Subcutaneous adipose tissue (tissue), 4 donors: ENCODE data around the gene EEF2. TPM values are rescaled to one million over a fixed set of nuclear protein-coding genes. Genes with fewer than 3 reads are reported as not detected.

ENCODE experiments used
- total RNA-seq, 4 donors: library from RNA; depleted of rRNA; stranded (reverse); fragments of >200 nt; gene quantifications; one replicate each; pipeline ENCODE4 v1.1.0, GENCODE V29; 2016
- TF ChIP-seq, protein P1 (sequence below): fragments of 450-650 bp; IDR thresholded peaks from one replicate; pipeline ENCODE4 v1.5.1; 2016; ENCODE audit warnings: low read depth, mild to moderate bottlenecking, control low read depth, antibody characterized with exemption, moderate library complexity

The EEF2 gene
- total RNA-seq, 4 donors from 2014 or later: 784 to 3,342 (median 1,545) TPM

DNA sequence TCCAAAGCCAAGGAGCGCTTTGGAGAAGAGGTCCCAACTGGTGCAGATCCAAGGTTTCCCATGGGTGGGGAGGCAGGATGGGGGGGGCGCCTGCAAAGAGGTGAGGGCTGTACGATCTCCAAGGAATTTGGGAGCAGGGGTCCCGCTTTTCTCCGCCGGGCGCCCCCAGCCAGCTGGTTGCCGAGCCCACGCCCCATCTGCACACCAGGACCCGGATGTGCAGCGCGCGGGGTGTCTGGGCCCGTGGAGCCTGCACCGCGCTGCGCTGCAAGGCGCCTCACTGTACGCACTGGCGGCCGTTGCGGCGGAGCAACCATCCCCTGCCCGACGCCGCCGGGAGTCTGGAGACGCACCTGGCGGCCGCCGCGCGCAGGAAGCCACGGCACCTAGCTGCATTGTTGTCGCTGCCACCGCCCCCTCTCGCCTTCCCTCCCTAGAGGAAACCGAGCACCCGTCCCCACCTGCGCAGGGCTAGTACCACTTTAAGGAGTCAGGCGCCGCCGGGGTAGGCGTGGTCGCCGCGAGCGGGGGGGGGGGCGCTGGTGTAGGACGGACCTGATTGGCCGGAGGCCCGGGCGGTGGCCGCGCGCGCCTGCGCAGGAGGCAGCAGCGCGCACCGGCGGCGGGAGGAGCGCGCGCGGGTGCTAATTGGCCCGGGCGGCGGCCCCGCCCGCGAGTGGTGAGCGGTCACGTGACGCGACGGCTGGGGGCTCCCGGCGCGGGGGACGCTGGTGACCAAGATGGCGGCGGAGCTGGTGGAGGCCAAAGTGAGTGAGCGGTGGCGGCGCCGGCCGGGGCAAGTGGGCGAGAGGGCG lies 22.0 kb upstream of the EEF2 start, which contains the start of gene PIAS4:
PIAS4 (plus strand) TSS at position 716 of the 815 bp plus-strand sequence; CDS start at position 741, 25 bp downstream.
- TF ChIP-seq, protein P1, sequence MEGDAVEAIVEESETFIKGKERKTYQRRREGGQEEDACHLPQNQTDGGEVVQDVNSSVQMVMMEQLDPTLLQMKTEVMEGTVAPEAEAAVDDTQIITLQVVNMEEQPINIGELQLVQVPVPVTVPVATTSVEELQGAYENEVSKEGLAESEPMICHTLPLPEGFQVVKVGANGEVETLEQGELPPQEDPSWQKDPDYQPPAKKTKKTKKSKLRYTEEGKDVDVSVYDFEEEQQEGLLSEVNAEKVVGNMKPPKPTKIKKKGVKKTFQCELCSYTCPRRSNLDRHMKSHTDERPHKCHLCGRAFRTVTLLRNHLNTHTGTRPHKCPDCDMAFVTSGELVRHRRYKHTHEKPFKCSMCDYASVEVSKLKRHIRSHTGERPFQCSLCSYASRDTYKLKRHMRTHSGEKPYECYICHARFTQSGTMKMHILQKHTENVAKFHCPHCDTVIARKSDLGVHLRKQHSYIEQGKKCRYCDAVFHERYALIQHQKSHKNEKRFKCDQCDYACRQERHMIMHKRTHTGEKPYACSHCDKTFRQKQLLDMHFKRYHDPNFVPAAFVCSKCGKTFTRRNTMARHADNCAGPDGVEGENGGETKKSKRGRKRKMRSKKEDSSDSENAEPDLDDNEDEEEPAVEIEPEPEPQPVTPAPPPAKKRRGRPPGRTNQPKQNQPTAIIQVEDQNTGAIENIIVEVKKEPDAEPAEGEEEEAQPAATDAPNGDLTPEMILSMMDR: no peak

DNA sequence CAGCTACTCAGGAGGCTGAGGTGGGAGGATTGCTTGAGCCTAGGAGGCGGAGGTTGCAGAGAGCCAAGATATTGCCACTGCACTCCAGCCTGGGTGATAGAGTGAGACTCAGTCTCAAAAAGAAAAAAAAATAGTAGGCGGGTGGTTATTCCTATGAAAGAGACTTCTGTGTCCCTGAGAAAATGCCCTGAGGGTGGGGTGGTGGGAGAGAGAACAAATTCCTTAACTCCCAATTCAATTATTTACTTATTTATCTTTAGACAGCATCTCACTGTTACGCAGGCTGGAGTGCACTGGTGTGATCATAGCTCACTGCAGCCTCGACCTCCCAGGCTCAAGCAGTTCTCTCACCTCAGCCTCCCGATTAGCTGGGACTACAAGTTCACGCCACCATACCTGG lies 10.3 kb upstream of the EEF2 start:
- TF ChIP-seq, protein P1: no peak

DNA sequence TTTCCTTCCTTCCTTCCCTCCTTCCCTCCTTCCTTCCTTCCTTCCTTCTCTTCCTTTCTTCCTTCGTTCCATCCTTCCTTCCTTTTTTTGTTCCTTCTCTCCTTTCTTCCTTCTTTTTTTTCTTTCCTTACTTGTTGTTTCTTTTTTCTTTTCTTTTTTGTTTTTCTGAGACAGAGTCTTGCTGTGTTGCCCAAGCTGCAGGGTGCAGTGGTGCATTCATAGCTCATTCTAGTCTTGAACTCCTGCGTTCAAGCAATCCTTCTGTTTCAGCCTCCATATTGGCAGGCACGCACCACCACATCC lies 5.5 kb upstream of the EEF2 start:
- TF ChIP-seq, protein P1: no peak

DNA sequence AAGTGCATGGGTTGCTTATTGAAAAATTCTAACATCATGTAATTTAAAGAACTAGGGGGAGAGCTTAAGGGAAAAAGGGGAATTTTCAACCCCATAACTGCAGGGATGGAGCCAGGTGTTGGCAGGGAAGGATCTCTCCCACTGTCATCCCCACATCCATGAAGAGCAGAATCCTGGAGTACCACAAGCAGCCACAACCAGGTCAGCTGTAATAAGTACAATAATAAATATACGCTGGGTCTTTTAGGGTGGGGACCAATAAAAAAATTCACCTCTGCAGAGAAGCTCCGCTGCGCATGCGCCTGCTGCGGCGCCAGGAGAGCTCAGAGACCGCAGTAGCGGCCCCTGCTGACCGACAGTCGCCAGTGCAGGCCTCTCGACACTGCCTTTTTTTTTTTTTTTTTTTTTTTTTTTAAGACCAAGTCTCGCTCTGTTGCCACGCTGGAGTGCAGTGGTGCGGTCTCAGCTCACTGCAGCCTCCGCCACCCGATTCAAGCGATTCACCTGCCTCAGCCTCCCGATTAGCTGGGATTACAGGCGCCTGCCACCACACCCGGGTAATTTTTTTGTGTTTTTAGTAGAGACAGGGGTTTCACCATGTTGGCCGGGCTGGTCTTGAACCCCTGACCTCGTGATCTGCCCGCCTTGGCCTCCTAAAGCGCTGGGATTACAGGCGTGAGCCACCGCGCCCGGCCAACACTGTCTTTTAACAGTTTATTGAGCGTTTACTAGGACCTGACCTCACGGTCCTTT lies 2.5 kb upstream of the EEF2 start:
- TF ChIP-seq, protein P1: no peak

DNA sequence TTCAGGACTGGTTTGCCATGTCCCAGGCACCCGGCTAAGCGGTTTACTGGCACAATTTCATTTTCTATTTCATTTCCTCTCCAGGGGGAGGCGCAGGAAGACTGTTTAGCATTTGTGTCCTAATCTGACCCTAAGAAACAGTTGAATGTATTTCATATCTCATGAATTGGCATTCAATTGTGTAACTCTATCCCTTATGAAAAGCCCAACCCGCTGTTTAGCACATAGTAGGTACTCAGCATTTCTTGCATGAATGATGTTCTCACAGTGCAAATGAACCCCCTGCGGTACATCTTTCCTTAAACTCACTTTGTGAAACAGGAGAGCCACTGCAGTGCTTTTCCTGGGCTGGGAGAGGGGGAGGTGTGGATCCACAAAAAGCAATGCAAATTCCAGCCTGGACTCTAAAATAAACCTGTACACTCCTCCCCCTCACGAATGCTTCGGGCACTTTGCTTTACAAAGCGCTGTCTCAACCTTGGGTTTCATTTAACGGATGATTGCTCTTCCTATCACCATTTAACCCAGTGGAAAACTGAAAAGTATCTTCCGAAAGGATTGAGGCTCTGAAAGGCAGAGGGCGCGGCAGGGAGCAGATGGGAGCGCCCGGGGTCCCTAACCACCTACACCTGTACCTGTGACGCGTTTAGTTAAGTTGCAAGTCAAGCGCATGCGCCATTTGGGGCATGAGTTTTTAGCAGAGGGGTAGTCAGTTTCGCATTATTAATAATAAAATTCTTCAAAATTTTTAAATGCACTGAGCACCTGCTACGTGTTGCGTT lies 1.2 kb upstream of the EEF2 start:
- TF ChIP-seq, protein P1: no peak

DNA sequence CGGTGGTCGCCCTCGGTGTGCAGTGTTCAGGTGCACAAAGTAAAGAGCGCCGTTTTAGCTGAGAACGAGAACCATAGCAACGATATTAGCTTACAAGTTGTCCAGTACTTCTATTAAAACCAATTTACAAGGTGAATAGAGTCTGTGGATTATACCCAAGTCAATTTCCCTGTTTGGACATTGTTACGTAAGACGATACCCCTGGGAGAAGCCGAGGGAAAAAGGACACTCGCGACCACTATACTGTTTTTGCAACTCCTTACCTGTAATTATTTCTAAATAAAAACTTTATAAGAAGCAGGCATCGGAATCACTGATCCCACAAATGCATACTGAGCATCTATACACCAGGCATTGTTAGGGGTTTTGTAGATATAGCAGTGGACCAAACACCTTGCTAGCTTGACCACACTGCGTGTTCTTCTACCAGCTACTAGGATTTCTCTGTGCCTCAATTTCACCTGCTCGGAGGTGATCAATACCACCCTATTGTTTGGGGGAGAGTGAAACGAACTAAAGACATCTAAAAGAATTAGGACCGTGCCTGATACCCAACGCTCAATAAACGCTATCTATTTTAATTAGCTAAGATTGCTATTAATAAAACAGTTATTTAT lies 488 bp upstream of the EEF2 start:
- TF ChIP-seq, protein P1: no peak

DNA sequence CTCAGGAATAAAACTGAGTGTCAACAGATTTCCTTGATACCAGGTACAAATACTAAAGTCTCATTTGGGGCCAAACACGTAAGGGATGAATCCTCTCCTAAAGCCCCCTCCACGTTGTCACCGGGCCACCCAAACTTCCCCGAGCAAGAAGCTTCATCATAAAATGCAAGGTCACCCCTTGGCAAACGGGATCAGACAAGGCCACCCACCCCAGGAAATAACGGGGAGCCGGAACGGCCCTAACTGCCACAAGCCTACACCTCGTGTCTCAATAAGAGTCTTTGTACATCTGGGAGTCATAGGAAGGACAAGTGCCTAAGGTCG lies 717 bp downstream of the EEF2 start:
- TF ChIP-seq, protein P1: no peak
